ENCODE data around the gene HPCAL1. TPM values are rescaled to one million over a fixed set of nuclear protein-coding genes. Genes with fewer than 3 reads are reported as not detected.

HPCAL1 gene
- total and polyA plus RNA-seq, 2 of the 8 experiments (the other 6 are each of a cell fraction or from before 2014, with no cell fraction given), result 5.8 to 8.6 TPM

DNA sequence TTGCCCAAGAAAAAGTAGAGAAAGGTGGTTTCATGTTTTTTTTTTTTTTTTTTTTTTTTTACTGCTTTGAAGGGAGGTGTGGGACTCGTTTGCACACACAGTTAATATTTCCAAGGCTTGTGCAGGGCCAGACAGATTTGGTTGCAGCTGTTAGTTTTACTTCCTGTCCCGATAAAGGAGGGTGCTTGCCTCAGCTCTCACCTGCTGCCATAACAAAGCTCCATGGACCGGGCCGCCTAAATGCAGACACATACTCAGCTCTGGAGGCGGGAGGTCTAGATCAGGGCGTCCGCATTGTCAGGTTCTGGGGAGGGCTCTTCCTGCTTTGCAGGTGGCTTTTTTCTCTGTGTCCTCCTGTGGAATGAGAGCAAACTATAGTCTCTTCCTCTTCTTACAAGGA lies 75.5 kb downstream of the HPCAL1 start:
- no peak overlapping the region for H3K27ac ChIP-seq (ENCODE audit: low read depth, low read length)
- no peak overlapping the region for H3K18ac ChIP-seq (ENCODE audit: extremely low read depth, low read length)
- H3K9me3 ChIP-seq (ENCODE audit: insufficient read depth in 2 of 2, low read depth in 1 of 2, low read length in 1 of 2), result no peaks in the 10 kb centered on the region
- H3K9ac ChIP-seq (replicated peaks in 1 of 4; ENCODE audit: extremely low read depth in 1 of 4, low read depth in 3 of 4, low read length in 3 of 4), result no peak overlapping the region
- H3K4me3 ChIP-seq (ENCODE audit: extremely low read depth in 1 of 4, insufficient read depth in 2 of 4, low read depth in 3 of 4, low read length in 4 of 4), result no peak overlapping the region
- H2AK5ac ChIP-seq (ENCODE audit: low read depth, low read length), result no peak overlapping the region
- no peak overlapping the region for H2BK20ac ChIP-seq (ENCODE audit: low read length)
- DNase-seq (ENCODE audit: low read depth in 1 of 2, low spot score in 2 of 2), result no peak
- peaks cover 6 to 21% (median 16%) of the 10 kb centered on the region in 4 experiments for H3K4me1 ChIP-seq (replicated peaks in 1 of 4; ENCODE audit: control insufficient read depth in 3 of 4, insufficient read depth in 4 of 4, low read length in 3 of 4)
- 77% methylated on average over 7 of the region's 7 CpGs; no CpG with 5 or more reads in 1 of the 2 experiments for WGBS, 2 experiments (ENCODE audit: extremely low coverage in 1 of 2, insufficient coverage in 1 of 2, insufficient read length in 1 of 2, insufficient replicate concordance in 2 of 2, low coverage in 1 of 2, low lambda C conversion rate in 2 of 2, missing lambda C conversion rate in 1 of 2)
- H3K79me2 ChIP-seq (ENCODE audit: control insufficient read depth in 1 of 2, insufficient read depth in 2 of 2, low read length in 2 of 2), result no peaks in the 10 kb centered on the region
- no peak overlapping the region for H3K14ac ChIP-seq (ENCODE audit: insufficient read length)
- CTCF ChIA-PET (ENCODE audit: partially characterized antibody), result interaction anchor here (0.6 to 1.0 kb wide), 2 partner anchors 24 to 253 kb away, joined by 3 read pairs; no protein-coding TSS in a partner anchor
- no peaks in the 10 kb centered on the region for H3K79me1 ChIP-seq (ENCODE audit: low read depth, low read length)
- no peaks in the 10 kb centered on the region for H4K20me1 ChIP-seq (replicated peaks in 1 of 2; ENCODE audit: control insufficient read depth in 1 of 2, insufficient read depth in 2 of 2, low read length in 2 of 2)
- H2AFZ ChIP-seq (ENCODE audit: low read length), result no peak overlapping the region
- no peak overlapping the region for H4K5ac ChIP-seq (ENCODE audit: insufficient read length, low read depth, low read length)
- no peaks in the 10 kb centered on the region for H3K27me3 ChIP-seq (replicated peaks in 1 of 4; ENCODE audit: control insufficient read depth in 3 of 4, extremely low read depth in 1 of 4, insufficient read depth in 3 of 4, low read length in 3 of 4)
- H4K8ac ChIP-seq (ENCODE audit: extremely low read depth, insufficient read depth, low read length), result no peak overlapping the region
- H2BK15ac ChIP-seq (ENCODE audit: low read length), result no peak overlapping the region
- no peak overlapping the region for H3K23ac ChIP-seq (ENCODE audit: insufficient read length)
- H3K36me3 ChIP-seq (ENCODE audit: control insufficient read depth in 2 of 4, insufficient read depth in 4 of 4, low read length in 3 of 4), result no peaks in the 10 kb centered on the region
- no peak overlapping the region for H4K91ac ChIP-seq (replicated peaks; ENCODE audit: insufficient read length, low read length)
- no peaks in the 10 kb centered on the region for H3K23me2 ChIP-seq (ENCODE audit: low read depth, low read length)
- no peak overlapping the region for H2BK120ac ChIP-seq (replicated peaks; ENCODE audit: low read depth, low read length)
- no peak overlapping the region for H2BK12ac ChIP-seq (ENCODE audit: low read depth, low read length)
- no peak overlapping the region for H2BK5ac ChIP-seq (ENCODE audit: low read depth, low read length)
- no peak overlapping the region for H3K4ac ChIP-seq (replicated peaks; ENCODE audit: insufficient read length, low read depth, low read length)
- POLR2A ChIA-PET (ENCODE audit: partially characterized antibody), result no interaction called here
- H3K4me2 ChIP-seq (ENCODE audit: insufficient read depth in 1 of 2, low read depth in 2 of 2, low read length in 2 of 2), result no peak overlapping the region
- H3K56ac ChIP-seq (replicated peaks; ENCODE audit: insufficient read length, low read depth, low read length), result no peak overlapping the region
- no peak for FAIRE-seq
- no peak for TF ChIP-seq NANOG (IDR thresholded peaks at IDR 0.05; ENCODE audit: insufficient read depth, low read depth, low read length, poor library complexity, severe bottlenecking)
